OCI-LY1 (cell line): ENCODE measurements around the gene BIN1.

Experiments
- H2AFZ ChIP-seq: fragments of 200-600 bp; sonication (generic), shearing (Covaris generic); 2 replicates; pipeline ENCODE4 v1.6.0; 2014; ENCODE audit warnings: antibody characterized with exemption, mild to moderate bottlenecking, low read length
- H3F3A ChIP-seq: fragments of 200-600 bp; sonication (generic), shearing (Covaris generic); 2 replicates; pipeline ENCODE4 v1.6.0; 2014; ENCODE audit warnings: mild to moderate bottlenecking, antibody characterized with exemption, low read length, moderate library complexity; ENCODE audit not compliant: insufficient read depth
- H3K27ac ChIP-seq: fragments of 200-600 bp; sonication (generic); 2 replicates; pipeline ENCODE4 v1.5.1; 2014; ENCODE audit warnings: low read length, mixed run types, mild to moderate bottlenecking, low read depth; ENCODE audit not compliant: poor library complexity, severe bottlenecking
- H3K27me3 ChIP-seq: fragments of 200-600 bp; sonication (generic); 2 replicates; pipeline ENCODE4 v1.6.0; 2014; ENCODE audit warnings: antibody characterized with exemption, mild to moderate bottlenecking, low read length, moderate library complexity; ENCODE audit not compliant: insufficient read depth
- H3K36me3 ChIP-seq: fragments of 200-600 bp; sonication (generic); 2 replicates; pipeline ENCODE4 v1.6.1; 2014; ENCODE audit warnings: mild to moderate bottlenecking, antibody characterized with exemption, low read length, moderate library complexity, mixed read lengths; ENCODE audit not compliant: insufficient read depth
- H3K4me1 ChIP-seq: fragments of 200-600 bp; sonication (generic); 2 replicates; pipeline ENCODE4 v1.5.1; 2014; ENCODE audit warnings: mild to moderate bottlenecking, low read length, moderate library complexity; ENCODE audit not compliant: insufficient read depth, severe bottlenecking
- H3K4me2 ChIP-seq: fragments of 200-600 bp; sonication (generic), shearing (Covaris generic); 2 replicates; pipeline ENCODE4 v1.6.1; 2014; ENCODE audit warnings: low read length
- H3K4me3 ChIP-seq: fragments of 200-600 bp; sonication (generic); 2 replicates; pipeline ENCODE4 v1.5.1; 2014; ENCODE audit warnings: low read length, low read depth, mild to moderate bottlenecking, mixed read lengths; ENCODE audit not compliant: poor library complexity, severe bottlenecking
- H3K79me2 ChIP-seq: fragments of 200-600 bp; shearing (Covaris generic); 2 replicates; pipeline ENCODE4 v1.6.1; 2016; ENCODE audit warnings: mixed run types, low read length, mixed read lengths; ENCODE audit not compliant: insufficient read depth
- H3K9ac ChIP-seq: fragments of 200-600 bp; sonication (generic), shearing (Covaris generic); 2 replicates; pipeline ENCODE4 v1.6.1; 2014; ENCODE audit warnings: mild to moderate bottlenecking, low read length, mixed read lengths
- H3K9me2 ChIP-seq: fragments of 200-600 bp; sonication (generic), shearing (Covaris generic); 2 replicates; pipeline ENCODE4 v1.6.1; 2014; ENCODE audit warnings: low read depth, mild to moderate bottlenecking, low read length, mixed read lengths
- H3K9me3 ChIP-seq: fragments of 200-600 bp; shearing (Covaris generic); 2 replicates; pipeline ENCODE4 v1.6.1; 2014; ENCODE audit warnings: low read length, mixed read lengths
- H4K20me1 ChIP-seq: fragments of 200-600 bp; sonication (generic), shearing (Covaris generic); 2 replicates; pipeline ENCODE4 v1.6.0; 2016; ENCODE audit warnings: mild to moderate bottlenecking, low read length; ENCODE audit not compliant: insufficient read depth
- CTCF ChIP-seq: fragments of 200-600 bp; sonication (generic), shearing (Covaris generic); IDR thresholded peaks from 2 replicates; pipeline ENCODE4 v1.5.1; 2017; ENCODE audit warnings: mild to moderate bottlenecking, antibody characterized with exemption, low read length, moderate library complexity, mixed read lengths
- EZH2 ChIP-seq: fragments of 200-600 bp; sonication (generic), shearing (Covaris generic); IDR thresholded peaks from 2 replicates; pipeline ENCODE4 v1.8.0; 2017; ENCODE audit warnings: borderline replicate concordance, mixed run types, mild to moderate bottlenecking, antibody characterized with exemption, low read length, moderate library complexity, mixed read lengths

BIN1 gene

GRCh38 chr2:127060264-127060945 lies 46.5 kb downstream of the BIN1 start:
- TF ChIP-seq EZH2 (no peak), CTCF (no peak)

DNA sequence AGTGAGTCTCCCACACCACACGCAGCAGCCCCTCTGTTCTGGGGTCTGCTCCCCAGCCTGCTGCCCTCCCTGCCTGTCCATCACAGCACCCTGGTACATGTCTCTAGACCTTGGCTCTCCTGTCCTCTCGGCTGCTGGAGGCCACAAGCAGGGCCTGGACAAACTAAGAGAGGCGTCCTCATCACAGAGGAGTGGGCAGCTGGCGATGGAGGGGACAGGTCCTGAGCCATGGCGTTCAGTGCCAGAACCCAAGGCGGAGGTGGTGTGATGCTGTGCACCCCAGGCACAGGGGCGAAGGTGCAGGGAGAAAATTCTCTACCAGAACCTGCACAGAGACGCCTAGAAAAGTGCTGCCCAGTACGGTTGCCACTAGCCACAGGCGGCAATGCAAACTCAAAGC lies 47.4 kb downstream of the BIN1 start:
- H3K4me3 ChIP-seq, result no peak overlapping the region
- H3K27ac ChIP-seq, result no peak overlapping the region
- H3K4me2 ChIP-seq, result no peak overlapping the region
- H3K9me2 ChIP-seq, result no peaks in the 10 kb centered on the region
- H3K27me3 ChIP-seq, result no peaks in the 10 kb centered on the region
- no peak overlapping the region for H3K9ac ChIP-seq
- no peaks in the 10 kb centered on the region for H3K4me1 ChIP-seq
- no peaks in the 10 kb centered on the region for H3K9me3 ChIP-seq
- H3K79me2 ChIP-seq, result no peaks in the 10 kb centered on the region
- no peak overlapping the region for H2AFZ ChIP-seq
- TF ChIP-seq CTCF (no peak), EZH2 (no peak)
- H4K20me1 ChIP-seq, result no peaks in the 10 kb centered on the region
- no peaks in the 10 kb centered on the region for H3F3A ChIP-seq
- H3K36me3 ChIP-seq, result no peaks in the 10 kb centered on the region

More at GRCh38 chr2:127060264-127060945, 46.5 kb downstream of the BIN1 start:
- Histone ChIP-seq H3K27me3 (no peaks in the 10 kb centered on the region), H3K4me3 (no peak overlapping the region), H3K4me1 (no peaks in the 10 kb centered on the region), H3K9me3 (no peaks in the 10 kb centered on the region), H3K27ac (no peak overlapping the region), H3K79me2 (no peaks in the 10 kb centered on the region), H3K4me2 (no peak overlapping the region), H3K36me3 (no peaks in the 10 kb centered on the region), H3K9me2 (no peaks in the 10 kb centered on the region), H3K9ac (no peak overlapping the region), H4K20me1 (no peaks in the 10 kb centered on the region), H3F3A (no peaks in the 10 kb centered on the region), H2AFZ (no peak overlapping the region)

DNA sequence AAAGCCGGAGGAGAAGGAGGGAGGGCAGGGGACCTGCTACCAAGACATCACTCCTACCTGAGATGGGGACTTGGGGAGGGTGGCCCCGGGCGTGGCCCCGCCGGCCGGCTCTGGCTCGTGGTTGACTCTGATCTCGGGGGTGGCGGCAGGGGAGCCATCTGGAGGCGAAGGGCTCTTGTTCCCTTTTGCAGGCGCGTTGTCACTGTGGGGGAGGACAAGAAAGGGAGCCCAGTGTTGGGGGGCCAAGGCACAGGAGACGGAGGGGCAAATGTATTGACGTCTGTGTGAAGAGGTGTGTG lies 48.1 kb downstream of the BIN1 start:
- Histone ChIP-seq H3K79me2 (no peaks in the 10 kb centered on the region), H3K36me3 (no peaks in the 10 kb centered on the region), H3K27ac (no peak overlapping the region), H4K20me1 (no peaks in the 10 kb centered on the region), H2AFZ (no peak overlapping the region), H3K9ac (no peak overlapping the region), H3K4me1 (no peaks in the 10 kb centered on the region), H3K4me2 (no peak overlapping the region), H3F3A (no peaks in the 10 kb centered on the region), H3K9me2 (no peaks in the 10 kb centered on the region), H3K4me3 (no peak overlapping the region), H3K27me3 (no peaks in the 10 kb centered on the region), H3K9me3 (no peaks in the 10 kb centered on the region)
- no peak for TF ChIP-seq CTCF
- TF ChIP-seq EZH2, result no peak
